ENCODE results near the gene PDZRN4.
"Not testable (repeated sequence)": the region's sequence is repeated elsewhere in the genome, so short reads cannot be mapped to it uniquely, and the experiment has no call there.

The PDZRN4 gene

GRCh38 chr12:41263196-41263595 is 75.1 kb downstream of the PDZRN4 start:
- H2AFZ ChIP-seq (ENCODE audit: insufficient read depth, low read length, poor library complexity); H3K4me2 ChIP-seq (ENCODE audit: low read length); H3K9me3 ChIP-seq (ENCODE audit: insufficient read depth, low read depth, low read length); H3K14ac ChIP-seq (ENCODE audit: low read length); H2BK5ac ChIP-seq (ENCODE audit: low read depth, low read length, poor library complexity); H2BK12ac ChIP-seq (ENCODE audit: low read length); H3K4me1 ChIP-seq (ENCODE audit: control insufficient read depth in 1 of 2, insufficient read depth in 2 of 2, low read length in 2 of 2); H3K27me3 ChIP-seq (ENCODE audit: insufficient read depth, low read length); H3K23ac ChIP-seq (ENCODE audit: low read length); H3K4me3 ChIP-seq (ENCODE audit: low read depth, low read length); H2AK5ac ChIP-seq (ENCODE audit: low read length); H4K8ac ChIP-seq (ENCODE audit: low read depth, low read length); H3K27ac ChIP-seq (ENCODE audit: low read depth, low read length); H3K79me1 ChIP-seq (ENCODE audit: low read length); H2BK120ac ChIP-seq (ENCODE audit: insufficient read depth, low read length, poor library complexity); H4K91ac ChIP-seq (ENCODE audit: low read depth, low read length); DNase-seq; H3K79me2 ChIP-seq (ENCODE audit: control insufficient read depth, insufficient read depth, low read length, poor library complexity); H3K18ac ChIP-seq (ENCODE audit: low read length); H3K4ac ChIP-seq (ENCODE audit: low read depth, low read length); H3K9ac ChIP-seq (ENCODE audit: low read length); H4K12ac ChIP-seq (ENCODE audit: low read depth, low read length); H3K36me3 ChIP-seq (ENCODE audit: control insufficient read depth in 1 of 2, insufficient read depth in 2 of 2, low read length in 2 of 2): not testable (repeated sequence)
- WGBS (ENCODE audit: extremely low coverage, insufficient coverage, insufficient read length) = no CpG with 5 or more reads among the region's 6 CpGs

GRCh38 chr12:41264281-41264680 is 76.2 kb downstream of the PDZRN4 start:
- H2BK5ac ChIP-seq (ENCODE audit: low read depth, low read length, poor library complexity) = no peak overlapping the region
- no peak overlapping the region for H2AFZ ChIP-seq (ENCODE audit: insufficient read depth, low read length, poor library complexity)
- H3K4me3 ChIP-seq (ENCODE audit: low read depth, low read length) = no peak overlapping the region
- no peak for DNase-seq
- no peak overlapping the region for H3K23ac ChIP-seq (ENCODE audit: low read length)
- H3K9me3 ChIP-seq (ENCODE audit: insufficient read depth, low read depth, low read length) = no peaks in the 10 kb centered on the region
- no peak overlapping the region for H2AK5ac ChIP-seq (ENCODE audit: low read length)
- no peaks in the 10 kb centered on the region for H3K4me1 ChIP-seq (ENCODE audit: control insufficient read depth in 1 of 2, insufficient read depth in 2 of 2, low read length in 2 of 2)
- H2BK120ac ChIP-seq (ENCODE audit: insufficient read depth, low read length, poor library complexity) = no peak overlapping the region
- no peak overlapping the region for H3K14ac ChIP-seq (ENCODE audit: low read length)
- no peak overlapping the region for H3K4me2 ChIP-seq (ENCODE audit: low read length)
- H3K79me2 ChIP-seq (ENCODE audit: control insufficient read depth, insufficient read depth, low read length, poor library complexity) = no peaks in the 10 kb centered on the region
- H4K8ac ChIP-seq (ENCODE audit: low read depth, low read length) = no peak overlapping the region
- H3K4ac ChIP-seq (ENCODE audit: low read depth, low read length) = no peak overlapping the region
- H3K18ac ChIP-seq (ENCODE audit: low read length) = no peak overlapping the region
- H3K79me1 ChIP-seq (ENCODE audit: low read length) = no peaks in the 10 kb centered on the region
- H2BK12ac ChIP-seq (ENCODE audit: low read length) = no peak overlapping the region
- H3K27ac ChIP-seq (ENCODE audit: low read depth, low read length) = no peak overlapping the region
- H4K91ac ChIP-seq (ENCODE audit: low read depth, low read length) = no peak overlapping the region
- H4K12ac ChIP-seq (ENCODE audit: low read depth, low read length) = no peak overlapping the region
- H3K27me3 ChIP-seq (ENCODE audit: insufficient read depth, low read length) = no peaks in the 10 kb centered on the region
- no peaks in the 10 kb centered on the region for H3K36me3 ChIP-seq (ENCODE audit: control insufficient read depth in 1 of 2, insufficient read depth in 2 of 2, low read length in 2 of 2)
- H3K9ac ChIP-seq (ENCODE audit: low read length) = no peak overlapping the region

GRCh38 chr12:41269056-41269455 is 80.9 kb downstream of the PDZRN4 start:
- H3K9ac ChIP-seq (ENCODE audit: low read length) = no peak overlapping the region
- H3K4me3 ChIP-seq (ENCODE audit: low read depth, low read length) = no peak overlapping the region
- H2BK120ac ChIP-seq (ENCODE audit: insufficient read depth, low read length, poor library complexity) = no peak overlapping the region
- no peaks in the 10 kb centered on the region for H3K79me2 ChIP-seq (ENCODE audit: control insufficient read depth, insufficient read depth, low read length, poor library complexity)
- no peak overlapping the region for H2AFZ ChIP-seq (ENCODE audit: insufficient read depth, low read length, poor library complexity)
- no peak overlapping the region for H3K18ac ChIP-seq (ENCODE audit: low read length)
- no peaks in the 10 kb centered on the region for H3K36me3 ChIP-seq (ENCODE audit: control insufficient read depth in 1 of 2, insufficient read depth in 2 of 2, low read length in 2 of 2)
- H2BK12ac ChIP-seq (ENCODE audit: low read length) = no peak overlapping the region
- H3K4ac ChIP-seq (ENCODE audit: low read depth, low read length) = no peak overlapping the region
- H3K27ac ChIP-seq (ENCODE audit: low read depth, low read length) = no peak overlapping the region
- no peak overlapping the region for H4K12ac ChIP-seq (ENCODE audit: low read depth, low read length)
- H3K14ac ChIP-seq (ENCODE audit: low read length) = no peak overlapping the region
- no peak overlapping the region for H2BK5ac ChIP-seq (ENCODE audit: low read depth, low read length, poor library complexity)
- H4K8ac ChIP-seq (ENCODE audit: low read depth, low read length) = no peak overlapping the region
- H3K9me3 ChIP-seq (ENCODE audit: insufficient read depth, low read depth, low read length) = no peaks in the 10 kb centered on the region
- WGBS (ENCODE audit: extremely low coverage, insufficient coverage, insufficient read length) = no CpG with 5 or more reads among the region's 1 CpG
- no peak for DNase-seq
- no peaks in the 10 kb centered on the region for H3K79me1 ChIP-seq (ENCODE audit: low read length)
- no peak overlapping the region for H4K91ac ChIP-seq (ENCODE audit: low read depth, low read length)
- no peak overlapping the region for H3K23ac ChIP-seq (ENCODE audit: low read length)
- no peaks in the 10 kb centered on the region for H3K4me1 ChIP-seq (ENCODE audit: control insufficient read depth in 1 of 2, insufficient read depth in 2 of 2, low read length in 2 of 2)
- H2AK5ac ChIP-seq (ENCODE audit: low read length) = no peak overlapping the region
- H3K4me2 ChIP-seq (ENCODE audit: low read length) = no peak overlapping the region
- no peaks in the 10 kb centered on the region for H3K27me3 ChIP-seq (ENCODE audit: insufficient read depth, low read length)

- no peak overlapping the region for H2AFZ ChIP-seq (ENCODE audit: insufficient read depth, low read length, poor library complexity)
- H4K8ac ChIP-seq (ENCODE audit: low read depth, low read length) = no peak overlapping the region
- no peak overlapping the region for H4K91ac ChIP-seq (ENCODE audit: low read depth, low read length)
- H3K79me1 ChIP-seq (ENCODE audit: low read length) = no peaks in the 10 kb centered on the region
- H3K4ac ChIP-seq (ENCODE audit: low read depth, low read length) = no peak overlapping the region
- H3K23ac ChIP-seq (ENCODE audit: low read length) = no peak overlapping the region
- no peak overlapping the region for H4K12ac ChIP-seq (ENCODE audit: low read depth, low read length)
- no peaks in the 10 kb centered on the region for H3K79me2 ChIP-seq (ENCODE audit: control insufficient read depth, insufficient read depth, low read length, poor library complexity)
- H3K9ac ChIP-seq (ENCODE audit: low read length) = no peak overlapping the region
- no peak overlapping the region for H2BK5ac ChIP-seq (ENCODE audit: low read depth, low read length, poor library complexity)
- no peak overlapping the region for H2AK5ac ChIP-seq (ENCODE audit: low read length)
- no peak overlapping the region for H3K27ac ChIP-seq (ENCODE audit: low read depth, low read length)
- H3K18ac ChIP-seq (ENCODE audit: low read length) = no peak overlapping the region
- no peaks in the 10 kb centered on the region for H3K9me3 ChIP-seq (ENCODE audit: insufficient read depth, low read depth, low read length)
- H2BK12ac ChIP-seq (ENCODE audit: low read length) = no peak overlapping the region
- H3K14ac ChIP-seq (ENCODE audit: low read length) = no peak overlapping the region
- no peaks in the 10 kb centered on the region for H3K4me1 ChIP-seq (ENCODE audit: control insufficient read depth in 1 of 2, insufficient read depth in 2 of 2, low read length in 2 of 2)
- H3K27me3 ChIP-seq (ENCODE audit: insufficient read depth, low read length) = no peaks in the 10 kb centered on the region
- no peak overlapping the region for H3K4me2 ChIP-seq (ENCODE audit: low read length)
- H3K4me3 ChIP-seq (ENCODE audit: low read depth, low read length) = no peak overlapping the region
- no peak for DNase-seq
- no peak overlapping the region for H2BK120ac ChIP-seq (ENCODE audit: insufficient read depth, low read length, poor library complexity)
- WGBS (ENCODE audit: extremely low coverage, insufficient coverage, insufficient read length) = no CpG with 5 or more reads among the region's 3 CpGs
- H3K36me3 ChIP-seq (ENCODE audit: control insufficient read depth in 1 of 2, insufficient read depth in 2 of 2, low read length in 2 of 2) = no peaks in the 10 kb centered on the region
Observed at GRCh38 chr12:41271489-41271888, 83.4 kb downstream of the PDZRN4 start.

GRCh38 chr12:41274643-41275042 is 86.5 kb downstream of the PDZRN4 start:
- no peak overlapping the region for H2BK5ac ChIP-seq (ENCODE audit: low read depth, low read length, poor library complexity)
- H2AFZ ChIP-seq (ENCODE audit: insufficient read depth, low read length, poor library complexity) = no peak overlapping the region
- H4K12ac ChIP-seq (ENCODE audit: low read depth, low read length) = no peak overlapping the region
- H2AK5ac ChIP-seq (ENCODE audit: low read length) = no peak overlapping the region
- no peak overlapping the region for H3K4ac ChIP-seq (ENCODE audit: low read depth, low read length)
- DNase-seq = no peak
- H3K27me3 ChIP-seq (ENCODE audit: insufficient read depth, low read length) = no peaks in the 10 kb centered on the region
- H2BK12ac ChIP-seq (ENCODE audit: low read length) = no peak overlapping the region
- H3K4me1 ChIP-seq (ENCODE audit: control insufficient read depth in 1 of 2, insufficient read depth in 2 of 2, low read length in 2 of 2) = no peaks in the 10 kb centered on the region
- no peak overlapping the region for H3K4me2 ChIP-seq (ENCODE audit: low read length)
- no CpG with 5 or more reads among the region's 2 CpGs for WGBS (ENCODE audit: extremely low coverage, insufficient coverage, insufficient read length)
- no peak overlapping the region for H4K91ac ChIP-seq (ENCODE audit: low read depth, low read length)
- no peak overlapping the region for H3K23ac ChIP-seq (ENCODE audit: low read length)
- no peak overlapping the region for H2BK120ac ChIP-seq (ENCODE audit: insufficient read depth, low read length, poor library complexity)
- no peak overlapping the region for H3K14ac ChIP-seq (ENCODE audit: low read length)
- H3K79me1 ChIP-seq (ENCODE audit: low read length) = no peaks in the 10 kb centered on the region
- no peak overlapping the region for H3K9ac ChIP-seq (ENCODE audit: low read length)
- no peak overlapping the region for H3K27ac ChIP-seq (ENCODE audit: low read depth, low read length)
- no peak overlapping the region for H4K8ac ChIP-seq (ENCODE audit: low read depth, low read length)
- H3K4me3 ChIP-seq (ENCODE audit: low read depth, low read length) = no peak overlapping the region
- H3K18ac ChIP-seq (ENCODE audit: low read length) = no peak overlapping the region
- H3K79me2 ChIP-seq (ENCODE audit: control insufficient read depth, insufficient read depth, low read length, poor library complexity) = no peaks in the 10 kb centered on the region
- no peaks in the 10 kb centered on the region for H3K9me3 ChIP-seq (ENCODE audit: insufficient read depth, low read depth, low read length)
- no peaks in the 10 kb centered on the region for H3K36me3 ChIP-seq (ENCODE audit: control insufficient read depth in 1 of 2, insufficient read depth in 2 of 2, low read length in 2 of 2)

All from trophoblast cell (in vitro differentiated cells and primary cell).